HEK293 (cell line): ENCODE results near the gene VPS33A.

ENCODE experiments used
- CTCF ChIA-PET: fragments of 350-600 bp; formaldehyde crosslinking; extraction: SDS; loops from one replicate; lab custom pipeline; 2021; ENCODE audit warnings: antibody characterized with exemption; lab: Yijun Ruan, JAX
- POLR2A ChIA-PET: fragments of 300-600 bp; formaldehyde crosslinking; extraction: SDS; loops from one replicate; lab custom pipeline; 2020; ENCODE audit warnings: antibody characterized with exemption, inconsistent platforms; lab: Yijun Ruan, JAX
- H3K27ac ChIP-seq: fragments of 200-500 bp; sonication (Bioruptor generic); 2 replicates; pipeline ENCODE4 v1.5.1; 2014; ENCODE audit warnings: low read depth, low read length, control low read depth, inconsistent platforms; ENCODE audit errors: extremely low read depth
- H3K36me3 ChIP-seq, 2 experiments: fragments of 200-500 bp in 1 of 2; sonication (Bioruptor generic) in 1 of 2; 1 replicate in 1 of 2; 2 replicates in 1 of 2; pipeline ENCODE4 v1.5.1; 2014 to 2017; ENCODE audit warnings: inconsistent platforms in 2 of 2, low read length in 2 of 2; ENCODE audit not compliant: control insufficient read depth in 2 of 2, insufficient read depth in 1 of 2
- H3K4me1 ChIP-seq: fragments of 200-500 bp; sonication (Bioruptor generic); 2 replicates; pipeline ENCODE4 v1.5.1; 2014; ENCODE audit warnings: mild to moderate bottlenecking, low read length, inconsistent platforms; ENCODE audit not compliant: control insufficient read depth, insufficient read depth
- H3K4me3 ChIP-seq: 2 replicates; pipeline ENCODE4 v1.5.1; 2011; ENCODE audit warnings: low read depth, mild to moderate bottlenecking, control low read depth, low read length, moderate library complexity
- H3K9me3 ChIP-seq: fragments of 200-500 bp; sonication (Bioruptor generic); 2 replicates; pipeline ENCODE4 v1.5.1; 2014; ENCODE audit warnings: low read depth, low read length, inconsistent platforms; ENCODE audit not compliant: control insufficient read depth, insufficient read depth
- EGR2 ChIP-seq: fragments of 450-650 bp; formaldehyde crosslinking; IDR thresholded peaks from 2 replicates; pipeline ENCODE4 v1.5.1; 2016; ENCODE audit warnings: low read depth, missing biosample characterization, missing genetic modification characterization
- GLIS1 ChIP-seq: fragments of 450-650 bp; formaldehyde crosslinking; IDR thresholded peaks from 2 replicates; pipeline ENCODE4 v1.5.1; 2016; ENCODE audit warnings: missing biosample characterization, missing genetic modification characterization
- HOXD13 ChIP-seq: sonication (generic); formaldehyde crosslinking; IDR thresholded peaks from 2 replicates; pipeline ENCODE4 v1.8.0; 2022; ENCODE audit warnings: missing genetic modification reagents, borderline replicate concordance
- KLF8 ChIP-seq: fragments of 450-650 bp; formaldehyde crosslinking; IDR thresholded peaks from 2 replicates; pipeline ENCODE4 v1.5.1; 2016; ENCODE audit warnings: missing biosample characterization, missing genetic modification characterization
- PRDM1 ChIP-seq: fragments of 450-650 bp; formaldehyde crosslinking; IDR thresholded peaks from 2 replicates; pipeline ENCODE4; 2016; ENCODE audit warnings: missing biosample characterization, missing genetic modification characterization
- SP7 ChIP-seq: fragments of 450-650 bp; formaldehyde crosslinking; IDR thresholded peaks from 2 replicates; pipeline ENCODE4 v1.5.1; 2016; ENCODE audit warnings: missing biosample characterization, missing genetic modification characterization
- ZBTB8A ChIP-seq: fragments of 450-650 bp; formaldehyde crosslinking; IDR thresholded peaks from 2 replicates; pipeline ENCODE4 v1.5.1; 2016; ENCODE audit warnings: missing biosample characterization, missing genetic modification characterization
- ZNF132 ChIP-seq: fragments of 450-650 bp; formaldehyde crosslinking; IDR thresholded peaks from 2 replicates; pipeline ENCODE4 v1.5.1; 2017; ENCODE audit warnings: missing biosample characterization, missing genetic modification characterization, borderline replicate concordance
- ZNF23 ChIP-seq: fragments of 450-650 bp; formaldehyde crosslinking; IDR thresholded peaks from 2 replicates; pipeline ENCODE4 v1.5.1; 2016; ENCODE audit warnings: missing biosample characterization, missing genetic modification characterization, borderline replicate concordance
- ZNF292 ChIP-seq: fragments of 450-650 bp; formaldehyde crosslinking; IDR thresholded peaks from 2 replicates; pipeline ENCODE4 v1.5.1; 2016; ENCODE audit warnings: low read depth, missing biosample characterization, missing genetic modification characterization, borderline replicate concordance
- ZNF423 ChIP-seq: fragments of 450-650 bp; formaldehyde crosslinking; IDR thresholded peaks from 2 replicates; pipeline ENCODE4 v1.5.1; 2016; ENCODE audit warnings: missing biosample characterization, missing genetic modification characterization
- ZNF426 ChIP-seq: fragments of 450-650 bp; formaldehyde crosslinking; IDR thresholded peaks from 2 replicates; pipeline ENCODE4 v1.5.1; 2017; ENCODE audit warnings: missing biosample characterization, missing genetic modification characterization, mild to moderate bottlenecking, inconsistent platforms, moderate library complexity
- ZNF549 ChIP-seq: fragments of 450-650 bp; IDR thresholded peaks from 2 replicates; pipeline ENCODE4 v1.5.1; 2018; ENCODE audit warnings: missing biosample characterization, missing genetic modification characterization, mild to moderate bottlenecking, inconsistent platforms, moderate library complexity
- ZNF658 ChIP-seq: fragments of 450-650 bp; formaldehyde crosslinking; IDR thresholded peaks from 2 replicates; pipeline ENCODE4; 2016; ENCODE audit warnings: missing biosample characterization, missing genetic modification characterization
- ZSCAN30 ChIP-seq: fragments of 450-650 bp; IDR thresholded peaks from 2 replicates; pipeline ENCODE4 v1.5.1; 2018; ENCODE audit warnings: missing biosample characterization, mild to moderate bottlenecking, missing genetic modification characterization, moderate library complexity
- TF ChIP-seq, protein P1 (sequence below): fragments of 450-650 bp; formaldehyde crosslinking; IDR thresholded peaks from 2 replicates; pipeline ENCODE4 v1.5.1; 2016; ENCODE audit warnings: missing biosample characterization, missing genetic modification characterization, borderline replicate concordance
- TF ChIP-seq, protein P2 (sequence below): fragments of 450-650 bp; formaldehyde crosslinking; IDR thresholded peaks from 2 replicates; pipeline ENCODE4 v1.5.1; 2016; ENCODE audit warnings: missing biosample characterization, missing genetic modification characterization, borderline replicate concordance
- TF ChIP-seq, protein P3 (sequence below): fragments of 450-650 bp; IDR thresholded peaks from 2 replicates; pipeline ENCODE4 v1.5.1; 2018; ENCODE audit warnings: missing biosample characterization, mild to moderate bottlenecking, missing genetic modification characterization
- TF ChIP-seq, protein P4 (sequence below): fragments of 450-650 bp; formaldehyde crosslinking; IDR thresholded peaks from 2 replicates; pipeline ENCODE4 v1.5.0; 2017; ENCODE audit warnings: missing biosample characterization, missing genetic modification characterization, borderline replicate concordance
- TF ChIP-seq, protein P5 (sequence below): fragments of 450-650 bp; formaldehyde crosslinking; IDR thresholded peaks from 2 replicates; pipeline ENCODE4 v1.5.1; 2016; ENCODE audit warnings: missing biosample characterization, missing genetic modification characterization

The VPS33A gene

DNA sequence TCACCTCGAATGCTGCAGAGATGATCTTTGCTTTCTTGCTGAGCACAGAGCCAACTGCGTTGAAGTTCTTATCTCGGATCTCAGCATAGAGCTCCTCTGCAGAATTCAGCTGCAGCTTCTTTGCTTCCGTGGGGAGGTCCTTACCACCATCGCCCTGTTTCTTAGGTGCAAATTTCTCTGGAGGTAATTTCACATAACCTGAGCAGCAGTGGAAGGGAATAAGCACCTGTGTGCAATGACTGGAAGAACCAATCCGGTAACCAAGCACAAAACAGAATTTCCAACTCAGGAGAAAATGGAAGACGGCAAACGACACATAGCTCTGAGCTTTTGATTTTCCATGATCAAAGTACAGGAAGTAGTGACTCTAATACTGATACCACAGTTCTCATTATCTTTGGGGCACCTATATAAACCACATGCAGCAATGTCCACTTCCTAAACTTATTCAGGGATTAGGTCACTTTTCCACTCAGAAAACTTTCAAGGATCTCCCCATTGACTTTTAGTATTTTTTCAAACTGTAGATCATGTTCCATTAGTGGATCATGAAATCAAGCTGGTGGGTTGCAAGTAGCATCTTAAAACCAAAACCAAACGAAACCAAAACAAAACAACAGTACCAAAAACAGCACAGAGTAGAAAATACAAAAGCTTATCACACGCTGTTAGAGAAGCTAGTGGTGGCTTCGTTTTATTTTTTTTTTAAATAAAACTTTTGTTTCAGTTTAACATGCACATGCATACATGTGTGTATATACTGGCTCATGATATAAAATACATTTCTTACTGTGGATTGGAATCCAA, 21.5 kb downstream of the VPS33A start:
- Histone ChIP-seq H3K9me3 (no peaks in the 10 kb centered on the region), H3K4me3 (no peak overlapping the region), H3K36me3 (peaks cover 6 to 30% of the 10 kb centered on the region in 2 experiments; a peak in 2 of 3 replicates), H3K27ac (no peak overlapping the region), H3K4me1 (no peaks in the 10 kb centered on the region)
- ChIA-PET POLR2A (no interaction called here), CTCF (interaction anchor here (0.7 kb wide), 1 partner anchor 944 kb away, joined by 3 read pairs; no protein-coding TSS in a partner anchor)
- TF ChIP-seq ZNF658 (tag by site-specific recombination): no peak
- TF ChIP-seq, protein P1, sequence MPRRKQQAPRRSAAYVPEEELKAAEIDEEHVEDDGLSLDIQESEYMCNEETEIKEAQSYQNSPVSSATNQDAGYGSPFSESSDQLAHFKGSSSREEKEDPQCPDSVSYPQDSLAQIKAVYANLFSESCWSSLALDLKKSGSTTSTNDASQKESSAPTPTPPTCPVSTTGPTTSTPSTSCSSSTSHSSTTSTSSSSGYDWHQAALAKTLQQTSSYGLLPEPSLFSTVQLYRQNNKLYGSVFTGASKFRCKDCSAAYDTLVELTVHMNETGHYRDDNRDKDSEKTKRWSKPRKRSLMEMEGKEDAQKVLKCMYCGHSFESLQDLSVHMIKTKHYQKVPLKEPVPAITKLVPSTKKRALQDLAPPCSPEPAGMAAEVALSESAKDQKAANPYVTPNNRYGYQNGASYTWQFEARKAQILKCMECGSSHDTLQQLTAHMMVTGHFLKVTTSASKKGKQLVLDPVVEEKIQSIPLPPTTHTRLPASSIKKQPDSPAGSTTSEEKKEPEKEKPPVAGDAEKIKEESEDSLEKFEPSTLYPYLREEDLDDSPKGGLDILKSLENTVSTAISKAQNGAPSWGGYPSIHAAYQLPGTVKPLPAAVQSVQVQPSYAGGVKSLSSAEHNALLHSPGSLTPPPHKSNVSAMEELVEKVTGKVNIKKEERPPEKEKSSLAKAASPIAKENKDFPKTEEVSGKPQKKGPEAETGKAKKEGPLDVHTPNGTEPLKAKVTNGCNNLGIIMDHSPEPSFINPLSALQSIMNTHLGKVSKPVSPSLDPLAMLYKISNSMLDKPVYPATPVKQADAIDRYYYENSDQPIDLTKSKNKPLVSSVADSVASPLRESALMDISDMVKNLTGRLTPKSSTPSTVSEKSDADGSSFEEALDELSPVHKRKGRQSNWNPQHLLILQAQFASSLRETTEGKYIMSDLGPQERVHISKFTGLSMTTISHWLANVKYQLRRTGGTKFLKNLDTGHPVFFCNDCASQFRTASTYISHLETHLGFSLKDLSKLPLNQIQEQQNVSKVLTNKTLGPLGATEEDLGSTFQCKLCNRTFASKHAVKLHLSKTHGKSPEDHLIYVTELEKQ (tag by site-specific recombination): no peak
- TF ChIP-seq ZNF423 (tag by site-specific recombination): no peak
- no peak for TF ChIP-seq ZNF23 (tag by site-specific recombination)
- TF ChIP-seq HOXD13 (CRISPR knock-in tag): no peak
- TF ChIP-seq, protein P2, sequence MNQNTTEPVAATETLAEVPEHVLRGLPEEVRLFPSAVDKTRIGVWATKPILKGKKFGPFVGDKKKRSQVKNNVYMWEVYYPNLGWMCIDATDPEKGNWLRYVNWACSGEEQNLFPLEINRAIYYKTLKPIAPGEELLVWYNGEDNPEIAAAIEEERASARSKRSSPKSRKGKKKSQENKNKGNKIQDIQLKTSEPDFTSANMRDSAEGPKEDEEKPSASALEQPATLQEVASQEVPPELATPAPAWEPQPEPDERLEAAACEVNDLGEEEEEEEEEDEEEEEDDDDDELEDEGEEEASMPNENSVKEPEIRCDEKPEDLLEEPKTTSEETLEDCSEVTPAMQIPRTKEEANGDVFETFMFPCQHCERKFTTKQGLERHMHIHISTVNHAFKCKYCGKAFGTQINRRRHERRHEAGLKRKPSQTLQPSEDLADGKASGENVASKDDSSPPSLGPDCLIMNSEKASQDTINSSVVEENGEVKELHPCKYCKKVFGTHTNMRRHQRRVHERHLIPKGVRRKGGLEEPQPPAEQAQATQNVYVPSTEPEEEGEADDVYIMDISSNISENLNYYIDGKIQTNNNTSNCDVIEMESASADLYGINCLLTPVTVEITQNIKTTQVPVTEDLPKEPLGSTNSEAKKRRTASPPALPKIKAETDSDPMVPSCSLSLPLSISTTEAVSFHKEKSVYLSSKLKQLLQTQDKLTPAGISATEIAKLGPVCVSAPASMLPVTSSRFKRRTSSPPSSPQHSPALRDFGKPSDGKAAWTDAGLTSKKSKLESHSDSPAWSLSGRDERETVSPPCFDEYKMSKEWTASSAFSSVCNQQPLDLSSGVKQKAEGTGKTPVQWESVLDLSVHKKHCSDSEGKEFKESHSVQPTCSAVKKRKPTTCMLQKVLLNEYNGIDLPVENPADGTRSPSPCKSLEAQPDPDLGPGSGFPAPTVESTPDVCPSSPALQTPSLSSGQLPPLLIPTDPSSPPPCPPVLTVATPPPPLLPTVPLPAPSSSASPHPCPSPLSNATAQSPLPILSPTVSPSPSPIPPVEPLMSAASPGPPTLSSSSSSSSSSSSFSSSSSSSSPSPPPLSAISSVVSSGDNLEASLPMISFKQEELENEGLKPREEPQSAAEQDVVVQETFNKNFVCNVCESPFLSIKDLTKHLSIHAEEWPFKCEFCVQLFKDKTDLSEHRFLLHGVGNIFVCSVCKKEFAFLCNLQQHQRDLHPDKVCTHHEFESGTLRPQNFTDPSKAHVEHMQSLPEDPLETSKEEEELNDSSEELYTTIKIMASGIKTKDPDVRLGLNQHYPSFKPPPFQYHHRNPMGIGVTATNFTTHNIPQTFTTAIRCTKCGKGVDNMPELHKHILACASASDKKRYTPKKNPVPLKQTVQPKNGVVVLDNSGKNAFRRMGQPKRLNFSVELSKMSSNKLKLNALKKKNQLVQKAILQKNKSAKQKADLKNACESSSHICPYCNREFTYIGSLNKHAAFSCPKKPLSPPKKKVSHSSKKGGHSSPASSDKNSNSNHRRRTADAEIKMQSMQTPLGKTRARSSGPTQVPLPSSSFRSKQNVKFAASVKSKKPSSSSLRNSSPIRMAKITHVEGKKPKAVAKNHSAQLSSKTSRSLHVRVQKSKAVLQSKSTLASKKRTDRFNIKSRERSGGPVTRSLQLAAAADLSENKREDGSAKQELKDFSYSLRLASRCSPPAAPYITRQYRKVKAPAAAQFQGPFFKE (tag by site-specific recombination): no peak
- no peak for TF ChIP-seq ZNF426 (tag by site-specific recombination)
- TF ChIP-seq, protein P3, sequence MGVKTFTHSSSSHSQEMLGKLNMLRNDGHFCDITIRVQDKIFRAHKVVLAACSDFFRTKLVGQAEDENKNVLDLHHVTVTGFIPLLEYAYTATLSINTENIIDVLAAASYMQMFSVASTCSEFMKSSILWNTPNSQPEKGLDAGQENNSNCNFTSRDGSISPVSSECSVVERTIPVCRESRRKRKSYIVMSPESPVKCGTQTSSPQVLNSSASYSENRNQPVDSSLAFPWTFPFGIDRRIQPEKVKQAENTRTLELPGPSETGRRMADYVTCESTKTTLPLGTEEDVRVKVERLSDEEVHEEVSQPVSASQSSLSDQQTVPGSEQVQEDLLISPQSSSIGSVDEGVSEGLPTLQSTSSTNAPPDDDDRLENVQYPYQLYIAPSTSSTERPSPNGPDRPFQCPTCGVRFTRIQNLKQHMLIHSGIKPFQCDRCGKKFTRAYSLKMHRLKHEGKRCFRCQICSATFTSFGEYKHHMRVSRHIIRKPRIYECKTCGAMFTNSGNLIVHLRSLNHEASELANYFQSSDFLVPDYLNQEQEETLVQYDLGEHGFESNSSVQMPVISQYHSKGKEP (tag by site-specific recombination): no peak
- no peak for TF ChIP-seq ZNF549 (tag by site-specific recombination)
- TF ChIP-seq ZNF132 (tag by site-specific recombination): no peak
- TF ChIP-seq PRDM1: no peak
- TF ChIP-seq KLF8 (tag by site-specific recombination): no peak
- TF ChIP-seq, protein P4, sequence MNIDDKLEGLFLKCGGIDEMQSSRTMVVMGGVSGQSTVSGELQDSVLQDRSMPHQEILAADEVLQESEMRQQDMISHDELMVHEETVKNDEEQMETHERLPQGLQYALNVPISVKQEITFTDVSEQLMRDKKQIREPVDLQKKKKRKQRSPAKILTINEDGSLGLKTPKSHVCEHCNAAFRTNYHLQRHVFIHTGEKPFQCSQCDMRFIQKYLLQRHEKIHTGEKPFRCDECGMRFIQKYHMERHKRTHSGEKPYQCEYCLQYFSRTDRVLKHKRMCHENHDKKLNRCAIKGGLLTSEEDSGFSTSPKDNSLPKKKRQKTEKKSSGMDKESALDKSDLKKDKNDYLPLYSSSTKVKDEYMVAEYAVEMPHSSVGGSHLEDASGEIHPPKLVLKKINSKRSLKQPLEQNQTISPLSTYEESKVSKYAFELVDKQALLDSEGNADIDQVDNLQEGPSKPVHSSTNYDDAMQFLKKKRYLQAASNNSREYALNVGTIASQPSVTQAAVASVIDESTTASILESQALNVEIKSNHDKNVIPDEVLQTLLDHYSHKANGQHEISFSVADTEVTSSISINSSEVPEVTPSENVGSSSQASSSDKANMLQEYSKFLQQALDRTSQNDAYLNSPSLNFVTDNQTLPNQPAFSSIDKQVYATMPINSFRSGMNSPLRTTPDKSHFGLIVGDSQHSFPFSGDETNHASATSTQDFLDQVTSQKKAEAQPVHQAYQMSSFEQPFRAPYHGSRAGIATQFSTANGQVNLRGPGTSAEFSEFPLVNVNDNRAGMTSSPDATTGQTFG (tag by site-specific recombination): no peak
- no peak for TF ChIP-seq SP7 (tag by site-specific recombination)
- TF ChIP-seq ZSCAN30 (tag by site-specific recombination): no peak
- no peak for TF ChIP-seq EGR2 (tag by site-specific recombination)
- TF ChIP-seq ZNF292 (tag by site-specific recombination): no peak
- TF ChIP-seq, protein P5, sequence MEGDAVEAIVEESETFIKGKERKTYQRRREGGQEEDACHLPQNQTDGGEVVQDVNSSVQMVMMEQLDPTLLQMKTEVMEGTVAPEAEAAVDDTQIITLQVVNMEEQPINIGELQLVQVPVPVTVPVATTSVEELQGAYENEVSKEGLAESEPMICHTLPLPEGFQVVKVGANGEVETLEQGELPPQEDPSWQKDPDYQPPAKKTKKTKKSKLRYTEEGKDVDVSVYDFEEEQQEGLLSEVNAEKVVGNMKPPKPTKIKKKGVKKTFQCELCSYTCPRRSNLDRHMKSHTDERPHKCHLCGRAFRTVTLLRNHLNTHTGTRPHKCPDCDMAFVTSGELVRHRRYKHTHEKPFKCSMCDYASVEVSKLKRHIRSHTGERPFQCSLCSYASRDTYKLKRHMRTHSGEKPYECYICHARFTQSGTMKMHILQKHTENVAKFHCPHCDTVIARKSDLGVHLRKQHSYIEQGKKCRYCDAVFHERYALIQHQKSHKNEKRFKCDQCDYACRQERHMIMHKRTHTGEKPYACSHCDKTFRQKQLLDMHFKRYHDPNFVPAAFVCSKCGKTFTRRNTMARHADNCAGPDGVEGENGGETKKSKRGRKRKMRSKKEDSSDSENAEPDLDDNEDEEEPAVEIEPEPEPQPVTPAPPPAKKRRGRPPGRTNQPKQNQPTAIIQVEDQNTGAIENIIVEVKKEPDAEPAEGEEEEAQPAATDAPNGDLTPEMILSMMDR (tag by site-specific recombination): no peak
- TF ChIP-seq ZBTB8A (tag by site-specific recombination): no peak
- TF ChIP-seq GLIS1: no peak
